HepG2 (cell line): ENCODE data around the gene CPNE5. TPM values are rescaled to one million over a fixed set of nuclear protein-coding genes. Genes with fewer than 3 reads are reported as not detected.

Source experiments
- ARHGAP35 ChIP-seq: sonication (generic); formaldehyde crosslinking; IDR thresholded peaks from 2 replicates; pipeline ENCODE4 v1.9.0; 2022; ENCODE audit warnings: mild to moderate bottlenecking, inconsistent platforms, moderate library complexity, missing genetic modification reagents, borderline replicate concordance
- CENPT ChIP-seq: sonication (generic); formaldehyde crosslinking; IDR thresholded peaks from 2 replicates; pipeline ENCODE4 v1.8.0; 2022; ENCODE audit warnings: low read depth, mild to moderate bottlenecking, moderate library complexity, missing genetic modification reagents
- CREB1 ChIP-seq, 2 experiments: fragments of 450-650 bp in 1 of 2; IDR thresholded peaks; 2 replicates each; pipeline ENCODE4 v1.6.1; 2016 to 2017; ENCODE audit warnings: control low read depth in 1 of 2, mild to moderate bottlenecking in 1 of 2, missing compliant biosample characterization in 1 of 2, missing genetic modification characterization in 1 of 2
- FUBP1 ChIP-seq: sonication (generic); formaldehyde crosslinking; IDR thresholded peaks from 2 replicates; pipeline ENCODE4 v1.5.1; 2020; ENCODE audit warnings: missing genetic modification reagents, mild to moderate bottlenecking, borderline replicate concordance
- ONECUT2 ChIP-seq: sonication (generic); formaldehyde crosslinking; IDR thresholded peaks from 2 replicates; pipeline ENCODE4 v1.4.0; 2020; ENCODE audit warnings: missing genetic modification reagents
- SIX1 ChIP-seq: sonication (generic); formaldehyde crosslinking; IDR thresholded peaks from 2 replicates; pipeline ENCODE4 v1.4.0; 2020; ENCODE audit warnings: missing genetic modification reagents, borderline replicate concordance
- SP1 ChIP-seq, 2 experiments: fragments of 450-650 bp in 1 of 2; sonication (generic) in 1 of 2; formaldehyde crosslinking in 1 of 2; IDR thresholded peaks; 2 replicates each; pipeline versions ENCODE4 v1.4.0 to v1.6.1; 2016 to 2020; ENCODE audit warnings: missing genetic modification reagents in 1 of 2
- TRIM22 ChIP-seq: fragments of 450-650 bp; IDR thresholded peaks from 2 replicates; pipeline ENCODE4 v1.6.1; 2017
- YEATS2 ChIP-seq: sonication (generic); formaldehyde crosslinking; IDR thresholded peaks from 2 replicates; pipeline ENCODE4 v1.4.0; 2020; ENCODE audit warnings: missing genetic modification reagents, borderline replicate concordance
- ZFY ChIP-seq: sonication (generic); formaldehyde crosslinking; IDR thresholded peaks from 2 replicates; pipeline ENCODE4 v1.4.0; 2020; ENCODE audit warnings: missing genetic modification reagents
- ZNF12 ChIP-seq: sonication (generic); formaldehyde crosslinking; IDR thresholded peaks from 2 replicates; pipeline ENCODE4 v1.5.0; 2020; ENCODE audit warnings: missing genetic modification reagents
- ZNF383 ChIP-seq: sonication (generic); formaldehyde crosslinking; IDR thresholded peaks from 2 replicates; pipeline ENCODE4 v1.4.0; 2020; ENCODE audit warnings: missing genetic modification reagents, mild to moderate bottlenecking, borderline replicate concordance
- ZNF547 ChIP-seq: sonication (generic); formaldehyde crosslinking; IDR thresholded peaks from 2 replicates; pipeline ENCODE4 v1.5.1; 2020; ENCODE audit warnings: mild to moderate bottlenecking, missing genetic modification reagents
- polyA plus RNA-seq, 8 experiments: library from polyadenylated mRNA; depleted of rRNA in 3 of 8; stranded (reverse) in 7 of 8; unstranded in 1 of 8; fragments of >200 nt; fragmentation: Illumina TruSeq in 4 of 8; extraction: Trizol in 4 of 8; gene quantifications; 2 replicates each; pipeline versions ENCODE4 v1.2.1 to v1.2.3, GENCODE V29; 2011 to 2016; ENCODE audit warnings: low read depth in 4 of 8, missing spikeins in 1 of 8, mixed read lengths in 1 of 8; ENCODE audit not compliant: insufficient read depth in 1 of 8
- total RNA-seq, 5 experiments: library from RNA; depleted of rRNA; stranded (reverse); fragments of >200 nt; fragmentation: Illumina TruSeq; extraction: Trizol; gene quantifications; 2 replicates each; pipeline ENCODE4 v1.2.3, GENCODE V29; 2016; ENCODE audit warnings: low read depth in 1 of 5
- TF ChIP-seq, protein P1 (sequence below): IDR thresholded peaks from 2 replicates; pipeline ENCODE4 v1.4.0; 2020; ENCODE audit warnings: mild to moderate bottlenecking, missing genetic modification reagents

CPNE5 gene
- total and polyA plus RNA-seq, 2 of the 13 experiments (the other 11 are each of a cell fraction or from before 2014, with no cell fraction given) = 0.16 TPM; not detected in 1

DNA sequence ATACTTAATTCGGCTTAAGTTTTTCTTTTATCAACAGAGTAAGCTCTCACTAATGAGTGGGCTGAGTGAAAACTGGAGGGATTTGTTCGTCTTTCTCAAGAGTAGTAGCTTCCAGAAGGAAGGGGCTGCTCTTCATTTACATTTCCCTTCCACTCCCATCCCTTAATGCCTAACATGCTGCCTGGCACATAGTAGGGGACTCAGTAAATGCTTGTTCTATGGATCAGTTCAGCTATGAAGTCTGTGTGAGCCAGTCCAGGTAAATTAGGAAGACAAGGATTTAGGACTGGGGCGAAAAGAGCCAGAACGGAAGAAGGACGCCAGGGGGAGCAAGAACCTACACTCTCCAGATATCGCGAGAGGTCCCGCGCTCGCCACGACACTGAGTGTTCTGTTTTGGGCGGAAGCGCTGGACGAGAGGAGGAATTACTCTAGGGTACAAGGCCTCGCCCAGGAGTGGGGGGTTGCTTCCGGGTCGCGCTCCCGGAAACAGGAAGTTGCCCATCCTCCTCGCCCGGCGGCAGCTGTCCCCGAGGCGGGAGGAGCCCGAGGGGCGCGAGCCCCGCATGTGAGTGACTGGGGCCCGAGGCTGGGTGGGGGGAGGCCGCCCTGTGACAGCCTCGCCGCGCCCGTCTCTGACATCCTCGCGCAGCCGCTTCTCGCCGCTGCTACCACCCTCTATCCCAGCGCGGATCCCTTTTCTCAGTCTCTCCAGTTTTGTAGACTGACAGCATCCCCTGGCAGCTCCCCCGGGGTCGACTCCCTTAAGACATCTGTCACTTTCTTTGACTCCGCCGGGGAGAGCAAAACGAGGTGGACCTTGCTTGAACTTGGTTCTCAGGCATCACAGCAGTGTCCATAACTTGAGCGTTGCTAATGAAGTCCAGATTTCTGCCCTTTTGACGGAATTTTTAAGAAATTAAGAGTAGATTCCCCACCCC lies 46.5 kb upstream of the CPNE5 start, which contains the start of gene C6orf89 (continued):
- TF ChIP-seq, protein P1, sequence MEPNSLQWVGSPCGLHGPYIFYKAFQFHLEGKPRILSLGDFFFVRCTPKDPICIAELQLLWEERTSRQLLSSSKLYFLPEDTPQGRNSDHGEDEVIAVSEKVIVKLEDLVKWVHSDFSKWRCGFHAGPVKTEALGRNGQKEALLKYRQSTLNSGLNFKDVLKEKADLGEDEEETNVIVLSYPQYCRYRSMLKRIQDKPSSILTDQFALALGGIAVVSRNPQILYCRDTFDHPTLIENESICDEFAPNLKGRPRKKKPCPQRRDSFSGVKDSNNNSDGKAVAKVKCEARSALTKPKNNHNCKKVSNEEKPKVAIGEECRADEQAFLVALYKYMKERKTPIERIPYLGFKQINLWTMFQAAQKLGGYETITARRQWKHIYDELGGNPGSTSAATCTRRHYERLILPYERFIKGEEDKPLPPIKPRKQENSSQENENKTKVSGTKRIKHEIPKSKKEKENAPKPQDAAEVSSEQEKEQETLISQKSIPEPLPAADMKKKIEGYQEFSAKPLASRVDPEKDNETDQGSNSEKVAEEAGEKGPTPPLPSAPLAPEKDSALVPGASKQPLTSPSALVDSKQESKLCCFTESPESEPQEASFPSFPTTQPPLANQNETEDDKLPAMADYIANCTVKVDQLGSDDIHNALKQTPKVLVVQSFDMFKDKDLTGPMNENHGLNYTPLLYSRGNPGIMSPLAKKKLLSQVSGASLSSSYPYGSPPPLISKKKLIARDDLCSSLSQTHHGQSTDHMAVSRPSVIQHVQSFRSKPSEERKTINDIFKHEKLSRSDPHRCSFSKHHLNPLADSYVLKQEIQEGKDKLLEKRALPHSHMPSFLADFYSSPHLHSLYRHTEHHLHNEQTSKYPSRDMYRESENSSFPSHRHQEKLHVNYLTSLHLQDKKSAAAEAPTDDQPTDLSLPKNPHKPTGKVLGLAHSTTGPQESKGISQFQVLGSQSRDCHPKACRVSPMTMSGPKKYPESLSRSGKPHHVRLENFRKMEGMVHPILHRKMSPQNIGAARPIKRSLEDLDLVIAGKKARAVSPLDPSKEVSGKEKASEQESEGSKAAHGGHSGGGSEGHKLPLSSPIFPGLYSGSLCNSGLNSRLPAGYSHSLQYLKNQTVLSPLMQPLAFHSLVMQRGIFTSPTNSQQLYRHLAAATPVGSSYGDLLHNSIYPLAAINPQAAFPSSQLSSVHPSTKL (CRISPR knock-in tag) = peak; percentile 88
- TF ChIP-seq SIX1 (peak; percentile 47; the same call in 1 of the 2 replicates), CREB1 (IDR thresholded peaks at IDR 0.05) (peak; percentile 36; the same call in 1 of the 2 replicates), CREB1 (CRISPR knock-in tag; IDR thresholded peaks at IDR 0.05) (peak; percentile 90), ZFY (CRISPR knock-in tag) (peak; percentile 96), ZNF12 (CRISPR knock-in tag) (peak; percentile 78; the same call in 1 of the 2 replicates), YEATS2 (CRISPR knock-in tag) (peak; percentile 100), ONECUT2 (no peak), FUBP1 (no peak), TRIM22 (no peak), CENPT (CRISPR knock-in tag) (0 out of 2 replicates have a peak, but pooled peaks have one; percentile 33), ZNF383 (peak; percentile 95), ARHGAP35 (peak; percentile 88; the same call in 1 of the 2 replicates), ZNF547 (CRISPR knock-in tag) (peak; percentile 84; the same call in 1 of the 2 replicates), SP1 (IDR thresholded peaks at IDR 0.05) (peak; percentile 25; the same call in 1 of the 2 replicates), SP1 (CRISPR knock-in tag; IDR thresholded peaks at IDR 0.05) (peak; percentile 60)
